T-helper 1 cell treated with Interleukin-12 subunit alpha and Interleukin-12 subunit beta and Interleukin-4 antibody, amounts not matched to agents 30 μg/mL and 1 μg/mL, for 36 hours (primary cell): Measurements from ENCODE around the gene NTPCR.

Source experiments
- H3K27ac Mint-ChIP-seq: one replicate; pipeline ENCODE4 v1.8.0; 2021; ENCODE audit warnings: mild to moderate bottlenecking, mixed read lengths
- H3K27me3 Mint-ChIP-seq: one replicate; pipeline ENCODE4 v1.8.0; 2021; ENCODE audit warnings: low read depth, mixed read lengths
- H3K36me3 Mint-ChIP-seq: one replicate; pipeline ENCODE4 v1.8.0; 2021; ENCODE audit warnings: low read depth, mixed read lengths
- H3K4me1 Mint-ChIP-seq: one replicate; pipeline ENCODE4 v1.8.0; 2021; ENCODE audit warnings: low read depth, mixed read lengths
- H3K4me3 Mint-ChIP-seq: one replicate; pipeline ENCODE4 v1.8.0; 2021; ENCODE audit warnings: mild to moderate bottlenecking, moderate library complexity, mixed read lengths
- H3K9me3 Mint-ChIP-seq: one replicate; pipeline ENCODE4 v1.8.0; 2021; ENCODE audit warnings: mixed read lengths

NTPCR gene

DNA sequence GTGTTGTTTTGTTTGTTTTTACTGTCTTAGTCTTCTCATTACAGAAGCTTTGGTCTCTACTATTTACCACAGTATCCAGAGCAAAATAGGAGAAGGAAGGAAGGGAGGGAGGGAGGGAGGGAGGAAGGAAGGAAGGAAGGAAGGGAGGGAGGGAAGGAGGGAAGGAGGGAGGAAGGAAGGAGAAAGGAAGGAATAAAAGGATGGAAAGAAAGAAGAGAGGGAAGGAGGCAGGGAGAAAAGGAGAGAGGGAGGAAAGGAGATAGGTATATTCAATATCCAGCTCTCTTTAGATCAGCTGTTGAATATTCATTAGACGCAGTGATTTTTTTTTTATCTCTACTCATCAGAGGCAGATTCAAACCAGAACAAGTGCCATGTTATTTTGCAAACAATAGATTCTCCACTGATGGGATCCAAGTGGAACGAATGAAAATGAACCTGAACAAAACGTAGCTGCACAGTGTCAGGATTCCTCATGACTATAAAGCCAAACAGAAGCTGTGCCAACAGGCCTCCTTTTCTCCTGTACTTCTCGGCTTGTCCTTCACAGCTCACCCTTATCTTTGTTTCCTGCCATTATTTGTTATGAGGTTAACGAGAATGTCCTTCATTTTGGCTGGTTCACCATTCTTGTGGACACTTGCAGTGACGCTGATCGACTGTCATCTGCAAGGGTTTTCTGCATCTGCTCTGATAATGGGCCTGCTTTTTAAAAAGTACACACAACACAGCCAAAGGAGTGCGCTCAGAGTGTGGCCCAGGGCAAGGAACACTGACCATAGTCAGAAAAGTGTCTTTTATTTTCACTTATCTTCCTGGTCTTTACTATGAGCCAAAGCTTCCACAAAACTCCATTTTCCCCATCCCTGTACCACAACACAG lies 7.8 kb upstream of the NTPCR start:
- H3K4me1 Mint-ChIP-seq, result peaks cover 10% of the 10 kb centered on the region
- H3K9me3 Mint-ChIP-seq, result no peaks in the 10 kb centered on the region
- no peaks in the 10 kb centered on the region for H3K36me3 Mint-ChIP-seq
- no peak overlapping the region for H3K27ac Mint-ChIP-seq
- peaks cover 8% of the 10 kb centered on the region for H3K27me3 Mint-ChIP-seq
- H3K4me3 Mint-ChIP-seq, result no peak overlapping the region

DNA sequence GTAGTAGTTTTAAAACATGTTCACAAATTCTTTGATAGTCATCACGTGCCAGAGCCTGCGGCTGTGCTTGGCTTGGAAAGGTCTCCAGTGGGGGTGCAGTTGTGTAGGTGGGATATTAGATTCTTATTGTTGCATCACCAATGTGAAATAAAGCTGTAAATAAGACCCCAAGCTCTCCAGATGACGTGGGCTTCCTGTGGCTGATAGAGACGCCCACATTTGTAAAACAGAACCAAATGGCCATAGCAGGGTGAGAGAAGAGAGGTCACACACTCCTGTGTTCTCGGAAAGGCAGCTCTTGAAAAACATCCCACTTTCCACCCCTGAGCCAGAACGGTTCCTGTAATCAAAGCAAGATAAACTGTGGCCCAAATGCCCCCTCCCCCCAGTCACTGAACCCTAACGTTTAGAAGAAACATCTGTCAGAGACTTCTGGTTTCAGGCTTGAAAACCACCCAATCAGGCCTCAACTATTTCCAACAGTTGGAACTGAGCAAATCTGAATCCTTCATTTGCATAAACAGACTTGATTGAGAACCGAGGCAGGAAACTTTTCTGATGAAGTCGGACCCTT lies 6.6 kb upstream of the NTPCR start:
- Mint-ChIP-seq H3K4me3 (no peak overlapping the region), H3K36me3 (no peaks in the 10 kb centered on the region), H3K27me3 (peaks cover 4% of the 10 kb centered on the region), H3K4me1 (peaks cover 10% of the 10 kb centered on the region), H3K9me3 (no peaks in the 10 kb centered on the region), H3K27ac (peak overlapping the region; percentile 20)

DNA sequence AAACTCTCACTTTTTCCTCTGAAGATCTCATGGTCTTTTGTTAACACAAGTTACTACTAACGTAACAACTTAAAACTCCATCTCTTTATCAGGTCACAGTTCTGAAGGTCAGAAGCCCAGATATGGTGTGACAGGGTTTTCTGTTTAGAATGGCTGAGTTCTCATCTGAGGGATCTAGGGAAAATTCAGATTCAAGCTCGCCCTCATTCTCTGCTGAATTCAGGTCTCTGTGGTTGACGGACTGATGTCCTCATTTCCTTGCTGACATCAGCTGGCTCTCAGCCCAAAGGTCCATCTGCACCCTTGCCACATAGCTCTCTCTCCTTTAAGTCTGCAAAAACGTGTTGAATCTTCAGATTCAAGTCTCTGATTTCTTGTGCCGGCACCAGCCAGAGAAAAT lies 6.1 kb upstream of the NTPCR start:
- peaks cover 12% of the 10 kb centered on the region for H3K4me1 Mint-ChIP-seq
- no peak overlapping the region for H3K27ac Mint-ChIP-seq
- H3K27me3 Mint-ChIP-seq, result peaks cover 4% of the 10 kb centered on the region
- H3K4me3 Mint-ChIP-seq, result no peak overlapping the region
- no peaks in the 10 kb centered on the region for H3K36me3 Mint-ChIP-seq
- H3K9me3 Mint-ChIP-seq, result no peaks in the 10 kb centered on the region

DNA sequence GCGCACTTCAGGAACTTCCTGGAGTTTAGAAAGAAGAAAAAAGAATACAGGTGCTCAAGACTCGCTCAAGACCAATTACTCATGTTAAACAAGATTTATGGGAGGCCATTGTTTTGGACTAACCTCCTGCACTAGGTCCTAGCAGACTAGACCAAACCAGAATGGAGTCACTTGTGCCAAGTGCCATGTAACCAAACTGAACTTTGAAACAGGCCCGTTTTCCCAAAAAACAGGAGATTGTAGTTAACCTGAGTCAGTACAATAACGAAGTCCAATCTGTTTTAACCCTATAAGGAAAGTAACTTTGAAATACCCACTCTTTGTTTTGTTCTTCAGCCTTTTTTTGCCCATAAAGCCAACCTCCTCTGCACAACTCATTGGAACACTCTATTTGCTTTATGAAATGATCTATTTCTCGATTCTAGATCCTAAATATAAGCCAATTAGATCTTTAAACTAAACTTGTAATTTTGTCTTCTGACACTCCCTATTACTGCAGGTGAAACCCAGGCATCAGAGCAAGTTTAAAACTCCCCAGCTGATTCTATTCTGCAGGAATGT lies 695 bp upstream of the NTPCR start:
- Mint-ChIP-seq H3K27ac (peak overlapping the region; percentile 94), H3K9me3 (no peaks in the 10 kb centered on the region), H3K4me3 (peak overlapping the region; percentile 94), H3K27me3 (no peaks in the 10 kb centered on the region), H3K4me1 (peaks cover 36% of the 10 kb centered on the region), H3K36me3 (peaks cover 3% of the 10 kb centered on the region)

DNA sequence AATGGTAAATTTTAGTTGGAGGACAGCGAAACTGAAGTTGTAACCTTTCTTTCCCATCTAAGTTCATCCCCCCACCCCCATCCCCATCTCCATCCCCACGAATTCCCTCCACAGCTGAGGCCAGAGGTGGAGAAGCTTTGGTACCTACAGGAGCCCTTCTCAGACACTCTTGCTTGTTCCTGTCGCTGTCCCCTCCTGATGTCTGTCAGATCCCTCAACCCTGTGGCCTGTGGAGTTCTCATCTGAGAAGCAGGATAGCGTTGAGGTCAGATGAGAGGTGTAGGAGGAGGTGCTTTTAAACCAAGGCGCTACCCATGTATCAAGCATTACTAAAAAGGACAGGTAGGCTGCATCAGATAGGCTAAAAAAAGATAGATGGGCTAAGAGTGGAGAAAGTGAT lies 769 bp downstream of the NTPCR start:
- H3K27ac Mint-ChIP-seq, result peak overlapping the region; percentile 94
- peak overlapping the region; percentile 94 for H3K4me3 Mint-ChIP-seq
- H3K36me3 Mint-ChIP-seq, result peaks cover 6% of the 10 kb centered on the region
- no peaks in the 10 kb centered on the region for H3K9me3 Mint-ChIP-seq
- peaks cover 37% of the 10 kb centered on the region for H3K4me1 Mint-ChIP-seq
- no peaks in the 10 kb centered on the region for H3K27me3 Mint-ChIP-seq

DNA sequence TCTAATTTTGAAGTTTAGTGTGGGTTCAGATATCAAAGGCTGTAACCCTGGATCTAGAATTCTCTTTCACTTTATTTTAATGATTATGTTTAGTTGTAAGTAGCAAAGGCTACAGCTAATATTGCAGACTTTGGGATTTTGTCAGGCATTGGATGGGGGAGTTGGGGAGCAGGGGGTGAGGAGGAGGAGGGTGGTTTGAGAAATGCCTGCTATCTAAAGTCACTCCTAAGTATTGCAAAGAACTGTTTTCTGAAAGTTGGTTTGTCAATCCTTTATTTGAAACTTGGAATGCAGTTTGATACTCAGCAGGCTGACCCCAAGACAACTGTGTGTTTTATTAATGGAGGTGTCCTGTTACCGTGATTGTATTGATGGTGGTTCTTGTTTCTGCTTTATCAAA lies 1.2 kb downstream of the NTPCR start:
- no peaks in the 10 kb centered on the region for H3K9me3 Mint-ChIP-seq
- peaks cover 10% of the 10 kb centered on the region for H3K36me3 Mint-ChIP-seq
- H3K4me3 Mint-ChIP-seq, result peak overlapping the region; percentile 94
- no peaks in the 10 kb centered on the region for H3K27me3 Mint-ChIP-seq
- H3K27ac Mint-ChIP-seq, result peak overlapping the region; percentile 1
- H3K4me1 Mint-ChIP-seq, result peaks cover 37% of the 10 kb centered on the region

DNA sequence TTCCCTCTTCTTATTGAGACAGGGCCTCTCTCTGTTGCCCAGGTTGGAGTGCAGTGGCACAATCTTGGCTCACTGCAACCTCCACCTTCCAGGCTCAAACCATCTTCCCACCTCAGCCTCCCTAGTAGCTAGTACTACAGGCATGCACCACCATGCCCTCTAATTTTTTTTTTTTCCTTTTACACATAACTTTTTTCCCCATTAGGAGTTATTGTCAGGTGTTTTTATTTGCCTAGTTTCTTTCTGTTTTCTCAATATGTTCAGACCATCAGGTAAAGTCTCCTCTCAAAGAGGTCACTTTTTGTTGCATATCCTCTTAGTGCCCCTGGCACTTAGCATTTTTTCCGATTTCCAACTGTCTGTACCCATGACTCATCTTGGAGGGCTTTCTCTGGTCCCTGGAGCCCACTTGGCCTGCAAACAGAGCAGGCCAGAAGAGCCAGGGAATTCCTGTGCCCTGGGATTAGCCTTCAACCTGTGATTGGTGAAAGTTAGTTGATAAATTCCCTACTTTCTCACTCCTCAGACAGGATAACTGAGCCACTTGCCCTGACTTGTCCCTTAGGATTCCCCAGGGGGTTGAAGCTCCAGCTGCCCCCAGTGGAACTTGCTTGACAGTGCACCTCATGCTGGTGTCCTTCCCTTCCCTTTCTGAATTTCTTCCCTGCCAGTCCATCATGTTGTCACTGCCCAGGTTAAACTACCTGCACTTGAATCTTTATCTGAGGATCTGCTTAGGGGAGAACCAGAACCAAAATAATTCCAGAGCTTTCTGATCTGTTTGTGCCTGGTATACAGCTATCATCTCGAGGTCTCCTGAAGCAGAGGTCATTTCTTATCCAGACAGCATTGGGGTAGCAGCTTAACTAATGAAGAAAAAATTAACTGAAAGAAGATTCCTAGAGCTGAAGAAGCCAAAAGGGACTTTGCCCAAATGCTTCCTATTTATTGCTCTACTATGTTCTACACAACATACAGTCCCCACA lies 2.4 kb downstream of the NTPCR start:
- Mint-ChIP-seq H3K27ac (peak overlapping the region; percentile 53), H3K4me1 (peaks cover 37% of the 10 kb centered on the region), H3K36me3 (peaks cover 18% of the 10 kb centered on the region), H3K27me3 (no peaks in the 10 kb centered on the region), H3K9me3 (peaks cover 4% of the 10 kb centered on the region), H3K4me3 (peak overlapping the region; percentile 2)

DNA sequence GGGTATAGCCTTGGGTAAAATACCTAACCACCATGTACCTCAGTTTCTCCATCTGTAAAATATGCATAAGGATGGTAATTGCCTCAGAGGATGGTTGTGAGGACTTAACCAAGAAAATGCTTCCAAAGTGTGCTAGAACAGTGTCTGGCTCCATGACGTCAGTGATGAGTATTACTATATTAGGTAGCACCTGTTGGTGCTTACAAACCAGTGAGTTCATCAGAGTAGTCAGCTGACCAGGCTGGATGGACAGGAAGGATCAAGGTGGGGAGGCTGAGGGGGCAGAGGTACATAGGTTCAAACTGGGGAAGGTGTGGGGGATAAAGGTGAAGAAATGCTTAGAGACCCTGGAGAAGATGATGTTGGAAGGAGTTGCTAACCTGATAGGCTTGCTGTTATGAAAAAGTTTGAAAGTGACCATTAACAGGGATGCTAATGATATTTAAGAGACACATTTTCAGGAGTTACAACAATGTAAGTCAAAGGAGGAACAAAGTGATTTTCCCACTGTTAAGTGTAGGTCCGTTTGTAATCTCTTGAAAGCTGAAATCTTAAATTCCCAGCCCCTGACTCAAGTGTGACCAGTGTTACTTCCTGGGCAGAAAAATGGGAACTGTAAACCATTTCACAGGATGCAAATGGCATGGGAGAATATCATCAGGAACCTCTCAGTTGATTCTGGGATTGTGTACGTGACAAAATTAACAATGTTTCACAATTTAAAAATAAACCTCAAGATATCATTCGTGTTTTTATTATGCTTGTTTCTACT lies 4.4 kb downstream of the NTPCR start:
- H3K4me1 Mint-ChIP-seq, result peaks cover 33% of the 10 kb centered on the region
- peaks cover 12% of the 10 kb centered on the region for H3K9me3 Mint-ChIP-seq
- H3K4me3 Mint-ChIP-seq, result no peak overlapping the region
- peaks cover 36% of the 10 kb centered on the region for H3K36me3 Mint-ChIP-seq
- H3K27ac Mint-ChIP-seq, result no peak overlapping the region
- H3K27me3 Mint-ChIP-seq, result no peaks in the 10 kb centered on the region

DNA sequence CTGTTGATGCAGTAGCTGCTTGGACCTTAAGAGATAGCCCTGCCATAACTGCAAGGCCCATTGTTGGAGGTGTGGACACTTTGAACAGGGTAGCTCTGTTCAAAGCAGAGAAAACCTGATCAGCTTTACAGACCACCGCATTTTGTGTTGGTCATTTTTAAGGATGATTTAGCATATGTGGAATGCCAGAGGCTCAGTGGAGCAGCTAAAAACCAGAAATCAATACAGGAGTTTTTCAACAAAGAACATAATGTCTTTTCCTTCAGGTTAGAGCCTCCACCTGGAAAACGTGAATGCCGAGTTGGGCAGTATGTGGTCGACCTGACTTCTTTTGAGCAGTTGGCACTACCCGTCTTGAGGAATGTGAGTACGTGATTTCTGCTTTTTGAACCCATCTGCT lies 5.7 kb downstream of the NTPCR start:
- Mint-ChIP-seq H3K9me3 (peaks cover 12% of the 10 kb centered on the region), H3K27ac (no peak overlapping the region), H3K27me3 (no peaks in the 10 kb centered on the region), H3K36me3 (peaks cover 38% of the 10 kb centered on the region), H3K4me1 (peaks cover 24% of the 10 kb centered on the region), H3K4me3 (no peak overlapping the region)

DNA sequence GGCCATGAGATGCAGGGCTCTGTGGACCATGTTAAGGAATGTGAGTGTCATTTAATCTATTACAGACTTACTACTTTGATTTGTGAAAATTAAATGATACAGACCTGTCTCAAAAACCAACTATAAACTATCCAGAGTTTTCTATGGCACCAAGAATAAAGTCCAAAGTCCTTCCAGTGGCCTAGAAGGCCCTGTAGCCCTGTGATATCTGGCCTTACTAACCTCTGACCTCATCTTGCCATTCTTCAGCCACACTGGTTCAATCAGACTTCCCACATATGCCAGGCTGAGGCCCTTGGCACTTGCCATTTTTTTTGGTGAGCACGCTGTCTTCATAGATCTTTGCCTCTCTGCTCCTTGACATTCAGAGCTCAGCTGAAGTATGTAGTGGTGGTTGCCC lies 7.7 kb downstream of the NTPCR start:
- Mint-ChIP-seq H3K4me1 (peaks cover 8% of the 10 kb centered on the region), H3K27ac (no peak overlapping the region), H3K4me3 (no peak overlapping the region), H3K27me3 (no peaks in the 10 kb centered on the region), H3K9me3 (peaks cover 12% of the 10 kb centered on the region), H3K36me3 (peaks cover 44% of the 10 kb centered on the region)

DNA sequence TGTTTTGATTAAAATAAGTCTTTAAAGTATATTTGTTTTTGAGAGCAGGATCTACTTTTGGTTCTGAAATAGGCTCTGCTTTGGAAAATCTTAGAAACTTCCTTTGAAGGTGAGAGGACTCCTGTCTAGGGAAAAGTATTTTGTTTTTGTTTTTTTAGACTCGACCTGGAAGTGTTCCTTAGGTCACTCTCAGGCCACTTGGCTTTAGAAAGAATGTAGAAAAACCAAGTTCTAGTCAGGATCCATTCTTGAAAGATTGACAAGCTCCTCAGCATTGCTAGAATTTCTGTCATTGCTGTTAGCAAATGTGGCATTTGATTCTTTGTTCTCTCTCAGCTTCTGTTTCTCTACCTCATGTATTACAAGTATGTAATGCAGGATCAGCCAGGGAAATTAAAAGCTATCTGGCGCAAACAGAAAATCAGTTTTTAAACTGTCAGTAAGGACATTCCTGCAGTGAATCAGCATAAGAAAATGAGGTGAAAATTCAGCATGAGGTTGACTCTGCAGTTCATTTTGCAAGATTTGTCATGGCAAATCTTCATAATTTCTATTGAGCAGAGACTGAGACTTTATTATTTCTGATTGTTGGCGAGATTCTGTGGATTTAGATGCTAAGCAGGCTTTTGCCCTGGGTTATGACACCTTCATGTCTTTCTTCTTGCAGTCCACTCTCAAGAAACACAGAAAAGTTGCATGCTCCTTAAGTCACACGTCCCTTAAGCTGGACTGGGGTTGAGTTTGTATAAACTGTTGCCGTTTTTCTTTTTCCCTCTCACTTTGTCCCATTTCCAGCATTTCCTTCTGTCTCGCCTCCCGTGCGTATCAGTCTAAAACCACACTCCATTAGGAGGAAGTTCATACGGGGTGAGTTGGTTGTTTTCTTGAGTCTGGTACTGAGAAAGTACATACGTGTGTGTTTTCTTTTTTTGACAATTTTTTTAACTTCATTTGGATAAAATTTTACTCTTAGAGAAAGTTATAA lies 12.6 kb downstream of the NTPCR start:
- Mint-ChIP-seq H3K4me1 (peaks cover 14% of the 10 kb centered on the region), H3K4me3 (no peak overlapping the region)

DNA sequence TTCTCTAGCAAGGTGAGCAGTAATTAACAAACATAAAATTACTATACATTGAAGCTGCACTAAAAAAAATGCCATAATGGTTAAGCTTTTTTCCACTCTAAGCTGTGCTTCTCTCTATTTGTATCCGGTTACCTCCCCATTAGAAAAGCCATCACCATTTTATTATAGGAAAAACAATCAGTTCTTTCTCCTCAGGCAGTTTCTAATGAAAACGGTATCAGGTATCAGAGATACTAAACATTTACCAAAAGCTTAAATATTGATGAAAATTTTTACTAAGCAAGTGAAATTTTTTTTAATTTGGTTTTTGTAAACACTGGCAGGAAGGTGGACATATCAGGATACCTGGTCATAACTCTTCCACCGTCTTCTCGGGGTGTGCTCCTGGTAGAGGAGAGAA lies 14.2 kb downstream of the NTPCR start:
- Mint-ChIP-seq H3K9me3 (no peaks in the 10 kb centered on the region), H3K4me1 (peaks cover 21% of the 10 kb centered on the region), H3K27me3 (no peaks in the 10 kb centered on the region), H3K4me3 (no peak overlapping the region), H3K27ac (no peak overlapping the region), H3K36me3 (peaks cover 38% of the 10 kb centered on the region)

More for the DNA sequence above, 12.6 kb downstream of the NTPCR start:
- Mint-ChIP-seq H3K36me3 (peaks cover 39% of the 10 kb centered on the region), H3K27ac (no peak overlapping the region), H3K9me3 (peaks cover 7% of the 10 kb centered on the region), H3K27me3 (no peaks in the 10 kb centered on the region)
